NCI-H1694 treated with DMSO at 0.1 percent for 48 hours (cell line): Measurements from ENCODE around the gene ERP44.
A peak's percentile ranks its signal among the peaks of the same experiment; 100 is the strongest.
"Not testable (repeated sequence)": the region's sequence is repeated elsewhere in the genome, so short reads cannot be mapped to it uniquely, and the experiment has no call there.

Source experiments
- DNase-seq: peaks from one replicate; lab custom pipeline; 2025; lab: John Stamatoyannopoulos, UW

ERP44 gene

GRCh38 chr9:100098887-100099721 lies at the start of gene ERP44, which contains the start of gene INVS:
TSS of gene ERP44 (minus strand) at chr9:100099000. CDS start at chr9:100098840, 160 bp downstream.
TSS of gene INVS (plus strand) at chr9:100099243. CDS start at chr9:100104522, 5,279 bp downstream.
- DNase-seq, result peak; percentile 96

- DNase-seq, result not testable (repeated sequence)
Observed at GRCh38 chr9:100145976-100146375, 47.2 kb upstream of the ERP44 start.

GRCh38 chr9:100145167-100145934 lies 46.6 kb upstream of the ERP44 start:
- DNase-seq, result not testable (repeated sequence)

GRCh38 chr9:100141862-100142261 lies 43.1 kb upstream of the ERP44 start:
- DNase-seq, result not testable (repeated sequence)

GRCh38 chr9:100140303-100140702 lies 41.5 kb upstream of the ERP44 start:
- not testable (repeated sequence) for DNase-seq

GRCh38 chr9:100136799-100137198 lies 38.0 kb upstream of the ERP44 start:
- DNase-seq, result not testable (repeated sequence)

- DNase-seq, result no peak
Observed at GRCh38 chr9:100134731-100135130, 35.9 kb upstream of the ERP44 start.

GRCh38 chr9:100131875-100132430 lies 33.2 kb upstream of the ERP44 start:
- DNase-seq, result no peak

GRCh38 chr9:100131216-100131615 lies 32.4 kb upstream of the ERP44 start:
- no peak for DNase-seq

- no peak for DNase-seq
Observed at GRCh38 chr9:100129772-100130171, 31.0 kb upstream of the ERP44 start.

- DNase-seq, result no peak
Observed at GRCh38 chr9:100126423-100126822, 27.6 kb upstream of the ERP44 start.

- no peak for DNase-seq
Observed at GRCh38 chr9:100125910-100126309, 27.1 kb upstream of the ERP44 start.

GRCh38 chr9:100125236-100125635 lies 26.4 kb upstream of the ERP44 start:
- no peak for DNase-seq

- no peak for DNase-seq
Observed at GRCh38 chr9:100120286-100120685, 21.5 kb upstream of the ERP44 start.

- DNase-seq, result no peak
Observed at GRCh38 chr9:100117316-100117715, 18.5 kb upstream of the ERP44 start.

GRCh38 chr9:100112677-100113336 lies 14.0 kb upstream of the ERP44 start:
- no peak for DNase-seq

- DNase-seq, result peak; percentile 76
Observed at GRCh38 chr9:100111235-100111634, 12.4 kb upstream of the ERP44 start.

GRCh38 chr9:100108559-100108958 lies 9.8 kb upstream of the ERP44 start:
- no peak for DNase-seq

GRCh38 chr9:100106616-100107015 lies 7.8 kb upstream of the ERP44 start:
- no peak for DNase-seq

- DNase-seq, result no peak
Observed at GRCh38 chr9:100105861-100106260, 7.1 kb upstream of the ERP44 start.

GRCh38 chr9:100104314-100104713 lies 5.5 kb upstream of the ERP44 start:
- DNase-seq, result no peak

GRCh38 chr9:100101608-100102007 lies 2.8 kb upstream of the ERP44 start:
- no peak for DNase-seq
